GM12874 (cell line): ENCODE results near the gene DISC1.

Source experiments
- TF ChIP-seq, protein P1 (sequence below): IDR thresholded peaks from 2 replicates; pipeline ENCODE4 v1.5.1; 2011; ENCODE audit warnings: low read depth, mild to moderate bottlenecking, control low read depth, low read length, moderate library complexity; ENCODE audit not compliant: insufficient read depth

Gene DISC1

GRCh38 chr1:231632119-231632518 is 5.5 kb downstream of the DISC1 start:
- TF ChIP-seq, protein P1, sequence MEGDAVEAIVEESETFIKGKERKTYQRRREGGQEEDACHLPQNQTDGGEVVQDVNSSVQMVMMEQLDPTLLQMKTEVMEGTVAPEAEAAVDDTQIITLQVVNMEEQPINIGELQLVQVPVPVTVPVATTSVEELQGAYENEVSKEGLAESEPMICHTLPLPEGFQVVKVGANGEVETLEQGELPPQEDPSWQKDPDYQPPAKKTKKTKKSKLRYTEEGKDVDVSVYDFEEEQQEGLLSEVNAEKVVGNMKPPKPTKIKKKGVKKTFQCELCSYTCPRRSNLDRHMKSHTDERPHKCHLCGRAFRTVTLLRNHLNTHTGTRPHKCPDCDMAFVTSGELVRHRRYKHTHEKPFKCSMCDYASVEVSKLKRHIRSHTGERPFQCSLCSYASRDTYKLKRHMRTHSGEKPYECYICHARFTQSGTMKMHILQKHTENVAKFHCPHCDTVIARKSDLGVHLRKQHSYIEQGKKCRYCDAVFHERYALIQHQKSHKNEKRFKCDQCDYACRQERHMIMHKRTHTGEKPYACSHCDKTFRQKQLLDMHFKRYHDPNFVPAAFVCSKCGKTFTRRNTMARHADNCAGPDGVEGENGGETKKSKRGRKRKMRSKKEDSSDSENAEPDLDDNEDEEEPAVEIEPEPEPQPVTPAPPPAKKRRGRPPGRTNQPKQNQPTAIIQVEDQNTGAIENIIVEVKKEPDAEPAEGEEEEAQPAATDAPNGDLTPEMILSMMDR: no peak

- TF ChIP-seq, protein P1: no peak
Observed at GRCh38 chr1:231634323-231635013, 7.9 kb downstream of the DISC1 start.

DNA sequence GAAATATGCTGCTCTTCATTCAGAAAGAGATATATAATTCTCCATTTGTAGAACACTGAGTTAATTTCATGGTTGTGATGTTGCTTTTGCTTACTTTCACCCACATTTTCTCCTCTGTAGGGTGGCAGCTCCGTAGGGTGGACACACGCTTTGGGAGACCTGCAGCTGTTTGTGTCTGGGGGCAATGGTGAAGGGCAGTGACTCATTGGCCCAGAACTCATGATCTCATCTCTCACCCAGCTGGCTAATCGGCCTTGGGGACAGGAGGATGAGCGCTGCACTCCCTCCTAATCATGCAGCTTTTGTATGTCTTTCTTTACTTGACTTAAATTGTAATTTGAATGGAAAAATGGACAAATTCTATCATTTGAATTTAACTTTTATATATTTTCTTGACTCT is 9.6 kb downstream of the DISC1 start:
- TF ChIP-seq, protein P1: no peak

DNA sequence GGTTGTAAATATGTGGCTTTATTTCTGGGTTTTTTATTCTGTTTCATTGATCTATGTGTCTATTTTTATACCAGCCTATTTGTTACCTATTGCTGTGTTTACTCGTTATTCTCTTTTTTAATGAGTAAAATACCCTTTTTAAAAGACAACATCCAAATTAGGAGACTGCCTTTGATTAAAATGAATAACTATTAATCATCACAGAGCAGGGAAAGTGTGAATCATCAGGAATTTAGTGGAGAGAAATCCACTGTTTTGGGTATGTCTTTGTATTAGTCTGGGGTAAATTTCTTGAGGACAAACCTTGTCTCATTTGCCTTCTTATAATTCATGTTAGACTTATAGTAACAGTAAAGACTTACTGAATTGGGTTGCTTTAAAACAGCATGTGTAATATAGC is 12.1 kb downstream of the DISC1 start:
- TF ChIP-seq, protein P1: no peak

DNA sequence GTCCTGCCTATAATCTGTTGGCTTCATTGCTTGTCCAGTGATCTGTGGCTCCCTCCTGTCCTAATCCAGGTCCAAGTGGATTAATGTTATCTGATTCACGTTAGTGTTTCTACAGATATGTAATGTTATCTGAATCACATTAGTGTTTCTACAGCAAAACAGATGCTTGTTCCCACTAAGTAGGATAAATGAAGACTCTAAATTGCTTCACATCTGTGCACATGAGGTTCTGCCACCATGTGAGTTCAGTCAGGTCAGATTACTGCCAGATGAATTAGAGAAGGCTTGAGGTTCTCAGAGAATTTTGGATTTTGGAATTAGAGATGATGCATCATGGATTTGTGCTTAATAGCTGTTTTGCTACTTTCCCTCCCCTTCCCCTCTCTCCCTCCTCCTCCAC is 13.2 kb downstream of the DISC1 start:
- TF ChIP-seq, protein P1: no peak

DNA sequence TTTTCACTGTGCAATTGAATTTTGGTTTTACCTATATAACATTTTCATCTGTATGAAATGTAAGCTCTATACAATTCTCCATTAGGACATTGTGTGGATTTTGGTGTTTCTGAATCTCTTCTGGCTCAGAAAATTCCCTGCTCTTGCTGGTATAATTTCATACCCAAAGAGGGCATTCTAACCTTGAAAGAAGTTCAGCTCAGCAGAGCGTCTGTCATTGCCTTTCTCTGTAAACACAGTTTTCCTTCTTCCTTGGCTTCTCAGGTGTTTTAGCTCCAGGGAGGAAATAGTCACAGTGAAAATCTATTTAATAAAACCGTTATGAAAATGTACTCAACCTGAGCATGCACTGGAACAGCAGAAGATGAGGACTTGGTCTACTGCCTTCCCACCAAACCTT is 16.0 kb downstream of the DISC1 start:
- TF ChIP-seq, protein P1: no peak

DNA sequence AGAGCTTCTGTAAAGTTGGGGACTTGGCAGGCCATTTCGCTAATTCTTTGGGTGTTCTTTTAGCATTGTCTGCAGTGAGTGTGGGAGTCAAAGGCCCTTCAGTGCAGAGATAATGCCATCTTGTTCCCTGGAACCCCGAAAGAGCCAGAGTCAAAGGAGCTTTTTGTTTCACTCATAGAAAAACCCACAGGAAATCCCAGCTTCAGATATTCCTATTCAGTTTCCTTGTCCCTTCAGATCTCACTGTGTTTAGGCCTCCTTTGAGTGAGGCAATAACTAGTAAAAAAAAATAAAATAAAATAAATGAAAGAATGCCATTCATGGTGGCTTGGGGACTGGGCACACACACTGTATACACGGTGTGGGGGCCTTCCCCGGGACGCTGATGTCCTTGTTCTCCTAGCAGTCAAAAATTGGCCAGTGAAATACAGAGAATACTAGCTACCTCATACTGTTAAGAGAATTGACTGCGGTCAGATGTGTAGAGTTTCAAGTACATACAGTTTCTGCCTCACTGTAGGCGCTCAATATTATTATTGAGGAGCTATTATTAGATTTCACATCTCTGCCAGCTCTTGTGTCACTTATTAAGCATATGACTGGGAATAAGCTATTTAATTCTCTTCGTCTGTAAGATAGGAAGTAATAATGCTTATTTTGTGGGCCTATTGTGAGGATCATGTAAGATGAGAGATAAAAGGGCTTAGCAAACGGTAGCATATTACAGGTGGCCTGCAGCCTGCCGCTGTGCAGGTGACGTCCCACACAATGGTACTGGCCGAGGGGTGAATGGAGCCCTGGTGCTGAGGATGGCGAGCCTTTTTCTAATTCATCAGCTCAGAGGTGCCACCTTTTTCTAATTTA is 16.7 kb downstream of the DISC1 start:
- TF ChIP-seq, protein P1: no peak
